Transverse colon (tissue), 4 donors: Measurements from ENCODE around the gene CLEC4M.
"Not testable (repeated sequence)": the region's sequence is repeated elsewhere in the genome, so short reads cannot be mapped to it uniquely, and the experiment has no call there.

Experiments
- CTCF ChIP-seq, 5 experiments: fragments of 200-600 bp in 3 of 5; fragments of 450-650 bp in 2 of 5; sonication (generic) in 3 of 5; IDR thresholded peaks; 1 replicate in 2 of 5; 2 replicates in 3 of 5; pipeline ENCODE4 v1.5.1; 2016 to 2017; ENCODE audit warnings: antibody characterized with exemption in 5 of 5, inconsistent platforms in 3 of 5, mild to moderate bottlenecking in 2 of 5, moderate library complexity in 1 of 5
- POLR2AphosphoS5 ChIP-seq, 3 donors: sonication (generic); formaldehyde crosslinking; IDR thresholded peaks; one replicate each; pipeline ENCODE4 v1.6.1; 2016; ENCODE audit warnings: antibody characterized with exemption in 3 of 3

GRCh38 chr19:7764157-7764556, 1.1 kb downstream of the CLEC4M start:
- TF ChIP-seq CTCF, POLR2AphosphoS5 (IDR thresholded peaks at IDR 0.05): not testable (repeated sequence)
